ENCODE results near the gene ZC3HAV1L.
"Not testable (repeated sequence)": the region's sequence is repeated elsewhere in the genome, so short reads cannot be mapped to it uniquely, and the experiment has no call there.

Gene ZC3HAV1L

DNA sequence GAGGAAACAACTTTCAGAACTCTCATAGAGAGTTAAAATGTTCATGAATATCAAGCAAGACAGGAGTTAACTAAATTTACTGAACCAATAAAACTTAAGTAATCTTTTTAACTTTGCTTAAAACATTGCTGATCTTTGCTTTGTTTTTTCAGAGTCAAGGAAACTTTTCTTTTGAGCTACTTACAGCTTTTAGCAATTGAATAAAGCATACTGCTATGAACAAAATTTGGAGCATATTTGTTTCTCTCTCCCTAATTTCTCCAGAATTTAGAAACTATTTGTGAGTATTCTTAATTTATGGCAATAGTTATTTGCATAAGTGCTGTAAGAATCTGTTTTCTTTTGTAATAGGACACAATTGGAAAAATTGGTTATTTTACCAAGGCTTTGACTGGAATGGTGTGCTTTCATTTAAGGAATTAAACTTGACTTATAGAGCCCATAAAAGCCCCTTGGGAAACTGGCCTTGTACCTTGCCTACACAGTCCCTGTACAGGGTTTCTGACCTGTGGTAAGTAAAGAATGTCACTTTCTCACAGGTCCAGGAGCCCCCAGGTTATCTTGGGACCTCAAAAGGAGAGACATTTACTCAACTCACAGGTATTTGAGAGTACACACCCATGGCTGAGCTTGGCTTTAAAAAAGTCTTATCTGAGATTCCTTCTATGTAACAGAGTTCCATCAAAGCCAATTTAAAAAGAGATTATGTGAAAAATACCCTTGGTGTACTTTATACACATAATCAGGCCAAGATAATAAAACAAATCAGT lies 31.3 kb downstream of the ZC3HAV1L start:
- DNase-seq: peak; percentile 11

DNA sequence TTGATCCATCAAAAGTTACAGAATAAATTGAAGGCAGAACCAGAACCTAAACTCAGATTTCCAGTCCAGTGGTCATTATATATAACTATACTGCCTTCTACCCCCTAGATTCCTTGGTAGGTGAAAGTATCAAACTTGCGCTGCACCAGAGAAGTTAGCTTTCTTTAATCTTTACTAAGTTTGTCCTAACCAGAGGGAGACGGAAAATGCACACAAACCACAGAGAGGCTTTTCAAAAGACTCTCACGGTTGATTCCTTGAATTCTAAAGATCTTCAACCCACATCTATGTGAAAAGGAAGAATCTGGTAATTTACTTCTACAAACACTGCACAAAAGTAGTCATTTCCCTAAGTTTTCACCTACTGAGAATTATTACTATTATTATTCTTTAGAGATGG lies 36.4 kb downstream of the ZC3HAV1L start:
- no peak for DNase-seq

- no peak for DNase-seq
Observed at GRCh38 chr7:138992052-138992531, 43.8 kb downstream of the ZC3HAV1L start.

GRCh38 chr7:138987686-138988085 lies 48.2 kb downstream of the ZC3HAV1L start:
- DNase-seq: no peak

- DNase-seq: no peak
Observed at GRCh38 chr7:138982204-138982623, 53.6 kb downstream of the ZC3HAV1L start.

- peak; percentile 55 for DNase-seq
Observed at GRCh38 chr7:138981332-138982203, 54.3 kb downstream of the ZC3HAV1L start, which contains the start of gene KIAA1549. TSS of gene KIAA1549 (minus strand) at chr7:138981389. CDS start at chr7:138981269, 120 bp downstream.

DNA sequence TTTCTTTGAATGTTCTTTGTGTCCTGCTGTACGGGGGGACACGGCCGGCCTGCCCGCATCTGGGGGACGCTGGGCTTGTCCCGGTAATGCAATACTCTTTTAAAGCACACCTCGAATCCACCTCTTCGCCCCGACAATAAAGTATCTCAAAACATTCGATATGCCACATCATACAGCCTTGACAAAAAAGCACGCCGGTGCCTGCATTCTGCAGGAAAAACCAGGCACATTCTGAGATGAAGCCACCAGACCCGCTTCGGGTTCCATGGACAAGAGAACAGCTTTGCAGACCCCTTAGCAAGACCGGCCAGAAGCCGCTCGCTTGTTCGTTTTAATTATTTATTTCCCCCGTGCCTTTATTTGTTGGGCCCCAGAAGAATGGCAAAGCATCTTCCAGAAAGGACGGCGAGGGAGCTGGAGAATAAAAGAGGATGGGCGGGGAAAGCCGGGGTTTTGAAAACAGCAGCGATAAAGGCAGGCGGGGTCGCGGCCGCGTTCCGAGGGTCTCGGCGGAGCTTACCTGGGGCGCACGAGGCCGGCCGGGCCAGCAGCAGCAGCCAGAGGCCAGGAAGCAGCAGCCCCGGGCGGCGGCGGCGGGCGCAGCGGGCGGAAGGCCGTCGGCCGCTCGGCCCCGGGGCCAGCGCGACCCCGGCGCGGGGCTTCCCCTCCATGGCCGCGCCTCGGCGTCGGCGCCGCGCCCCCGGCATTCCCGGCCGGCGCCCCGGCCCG lies 55.1 kb downstream of the ZC3HAV1L start:
- DNase-seq: peak; percentile 13

DNA sequence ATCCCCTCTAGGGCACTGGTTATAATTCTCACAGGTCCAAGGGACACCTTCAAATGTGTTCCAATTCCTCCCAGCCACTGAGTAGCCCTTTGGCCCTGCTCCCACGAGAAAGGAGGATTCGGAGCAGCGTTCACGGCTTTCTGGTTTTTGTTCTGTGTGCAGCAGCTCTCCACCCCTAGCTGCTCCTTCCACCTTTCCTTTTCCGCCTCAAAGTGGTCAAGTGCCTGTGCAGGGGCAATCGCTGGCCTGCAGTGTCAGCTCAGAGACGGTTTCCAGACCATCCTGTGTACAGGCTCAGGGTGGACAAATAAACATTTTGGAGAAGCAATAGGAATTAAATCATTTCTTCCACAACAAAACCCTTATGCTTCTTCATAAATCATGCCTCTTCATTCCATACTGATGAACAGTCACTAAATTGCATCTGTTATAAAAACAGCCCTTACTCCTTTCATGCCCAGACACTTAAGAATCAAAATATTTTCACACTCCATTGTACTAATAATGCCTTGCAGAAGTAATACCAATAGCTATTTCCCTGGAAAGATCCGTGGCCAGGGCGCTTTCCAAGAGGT lies 55.8 kb downstream of the ZC3HAV1L start:
- no peak for DNase-seq

DNA sequence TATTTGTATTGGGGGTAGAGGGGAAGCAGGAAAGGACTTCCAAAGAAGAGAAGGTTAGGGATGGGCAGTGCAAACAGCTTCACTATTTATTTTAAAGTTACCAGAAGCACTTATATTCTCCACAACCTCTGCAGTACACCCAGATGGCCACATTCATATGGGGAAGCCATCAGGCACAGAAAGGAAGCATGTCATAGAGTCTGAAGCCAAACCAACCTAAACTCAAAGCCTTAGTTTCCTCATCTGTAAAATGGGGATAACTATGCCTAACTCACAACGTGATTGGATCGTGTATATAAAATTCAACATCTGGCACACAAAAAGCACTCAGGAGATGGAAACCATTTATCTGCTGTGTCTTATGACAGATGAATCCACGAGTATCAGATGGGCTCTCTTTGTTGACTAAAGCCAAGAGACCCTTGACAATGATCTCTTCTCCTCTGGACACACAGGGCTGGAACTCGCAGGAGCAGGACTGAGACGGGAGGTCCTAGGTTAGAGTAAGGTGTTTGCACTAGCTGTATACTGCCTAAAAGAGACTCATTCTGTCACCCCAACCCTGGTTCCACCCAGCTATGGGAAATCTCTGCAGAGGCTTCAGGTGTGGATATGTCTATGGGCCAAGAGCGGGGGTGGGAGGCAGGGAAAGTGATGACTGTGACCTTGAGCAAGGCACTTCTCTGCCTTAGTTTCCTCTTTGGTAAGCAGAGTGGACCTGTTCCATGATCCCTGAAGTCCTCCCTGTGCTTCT lies 56.4 kb downstream of the ZC3HAV1L start:
- peak; percentile 37 for DNase-seq

- no peak for DNase-seq
Observed at GRCh38 chr7:138978541-138979184, 57.2 kb downstream of the ZC3HAV1L start.

DNA sequence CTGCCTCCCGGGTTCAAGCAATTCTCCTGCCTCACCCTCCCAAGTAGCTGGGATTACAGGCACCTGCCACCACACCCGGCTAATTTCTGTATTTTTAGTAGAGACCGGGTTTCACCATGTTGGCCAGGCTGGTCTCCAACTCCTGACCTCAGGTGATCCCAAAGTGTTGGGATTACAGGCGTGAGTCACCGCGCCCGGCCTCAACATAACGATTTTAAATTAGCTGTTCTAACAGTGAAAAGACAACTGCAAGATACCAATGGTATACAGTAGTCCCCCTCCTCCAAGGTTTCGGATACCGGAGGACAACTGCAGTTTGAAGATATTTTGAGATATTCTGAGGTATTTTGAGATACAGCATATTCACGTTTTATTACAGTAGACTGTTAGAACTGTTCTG lies 59.7 kb downstream of the ZC3HAV1L start:
- not testable (repeated sequence) for DNase-seq

Measured in NCI-H2171 treated with DMSO at 0.1 percent for 48 hours (cell line).